Smooth muscle cell of the coronary artery (primary cell): ENCODE data around the gene INPP5K. TPM values are rescaled to one million over a fixed set of nuclear protein-coding genes. Genes with fewer than 3 reads are reported as not detected.

Experiments
- total RNA-seq: library from RNA; depleted of rRNA; stranded (reverse); fragments of >200 nt; gene quantifications from 2 replicates; pipeline ENCODE4 v1.2.3, GENCODE V29; 2014; ENCODE audit warnings: low replicate concordance

Gene INPP5K
- total RNA-seq = 29.7 and 31.1 TPM in 2 replicates

DNA sequence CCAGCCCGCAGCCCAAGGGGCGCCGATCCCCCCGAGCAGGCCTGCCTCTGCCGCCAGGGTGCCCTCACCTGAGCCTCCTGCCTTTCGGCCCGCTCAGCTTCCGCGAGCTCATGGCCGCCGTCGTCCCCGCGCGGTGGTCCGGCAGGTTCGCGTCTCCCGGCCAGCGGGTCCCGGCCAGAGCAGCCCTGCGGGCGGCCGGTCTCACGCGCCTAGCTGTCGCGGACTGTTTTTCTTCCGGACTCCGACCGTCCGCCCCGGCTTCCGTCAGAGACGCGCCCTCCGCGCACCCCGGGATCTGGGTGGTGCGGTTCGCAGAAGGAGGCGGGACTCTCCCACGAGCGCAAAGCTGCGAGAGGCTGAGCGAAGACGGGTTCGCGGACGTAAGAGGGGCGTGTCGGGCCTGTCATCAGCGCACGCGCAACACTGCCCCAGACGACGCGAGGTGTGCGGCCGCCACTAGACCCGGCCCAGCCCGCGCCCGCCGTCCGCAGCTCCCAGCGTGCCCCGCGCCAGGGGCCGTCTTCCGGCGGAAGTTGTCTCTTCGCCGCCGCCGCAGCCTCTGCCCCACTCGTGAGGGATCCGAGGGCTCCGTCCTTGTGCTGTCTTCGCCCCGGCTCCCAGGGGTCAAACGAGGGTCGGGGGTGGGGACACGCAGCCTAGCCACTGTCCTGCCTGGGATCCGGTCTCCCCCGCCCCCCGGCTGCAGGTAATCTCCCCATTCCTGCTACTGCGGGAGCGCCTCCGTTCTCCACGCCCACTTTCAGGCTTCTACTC, at the start of gene INPP5K:
TSS of gene INPP5K (minus strand) at position 225 of the 774 bp plus-strand sequence. CDS start at position 112, 113 bp downstream.

GRCh38 chr17:1492249-1493206, 23.9 kb downstream of the INPP5K start, which contains the start of gene MYO1C:
MYO1C (minus strand) TSS chr17:1492686; CDS start chr17:1492487, 199 bp downstream.

DNA sequence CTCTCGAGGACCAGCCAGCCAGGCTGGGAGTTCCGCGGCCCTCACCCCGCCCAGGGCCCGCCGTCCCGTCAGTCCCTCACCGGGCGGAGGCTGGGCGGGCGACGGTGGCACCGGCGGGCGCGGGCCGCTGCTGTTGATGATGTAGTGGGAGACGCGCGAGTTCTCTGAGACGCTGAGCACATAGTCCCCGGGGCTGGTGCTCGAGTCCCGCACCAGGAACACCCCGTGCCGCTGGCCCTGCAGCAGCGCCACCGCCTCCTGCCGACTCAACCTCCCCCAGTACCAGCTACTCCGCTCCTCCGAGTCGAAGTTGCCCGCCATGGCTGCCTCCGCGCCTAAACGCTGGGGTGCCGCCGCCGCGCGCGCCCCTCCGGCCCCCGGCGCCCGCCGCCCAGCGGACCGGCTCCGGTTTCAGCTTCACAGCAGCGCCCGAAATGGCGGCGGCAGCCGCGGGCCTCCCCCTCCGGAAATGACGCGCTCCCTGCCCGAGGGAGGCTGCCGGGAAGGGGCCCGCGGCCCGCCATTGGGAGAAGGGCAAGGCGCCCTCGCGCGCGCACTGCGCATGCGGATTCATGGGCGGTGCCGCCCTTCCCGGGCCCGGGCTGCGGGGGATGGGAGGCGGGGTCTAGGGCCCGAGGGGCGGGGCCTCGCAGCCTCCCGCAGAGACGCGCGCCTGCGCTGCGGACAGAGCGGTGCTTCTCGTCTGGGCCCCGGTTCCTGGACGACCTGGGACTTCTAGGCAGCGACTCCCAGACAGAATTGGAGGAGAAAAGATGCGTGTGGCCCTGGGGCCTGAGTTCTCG, 60.4 kb downstream of the INPP5K start, which contains the start of gene CRK:
TSS of gene CRK (minus strand) at position 436 of the 803 bp plus-strand sequence. CDS start at position 321, 115 bp downstream.

Other genes with a start within 250 kb of the INPP5K start
- gene BHLHA9, start 246.2 kb downstream of the INPP5K start, total RNA-seq = not detected in 2 replicates
- gene TRARG1, start 236.9 kb downstream of the INPP5K start, total RNA-seq = not detected in 2 replicates
- 318 and 384 TPM in 2 replicates for gene YWHAE, start 116.4 kb downstream of the INPP5K start, total RNA-seq
- gene CRK, start 60.4 kb downstream of the INPP5K start, total RNA-seq = 87.8 and 98.9 TPM in 2 replicates
- gene MYO1C, start 23.9 kb downstream of the INPP5K start, total RNA-seq = 170 and 286 TPM in 2 replicates
- 14.6 and 23.2 TPM in 2 replicates for gene PITPNA, start 46.2 kb upstream of the INPP5K start, total RNA-seq
- gene SLC43A2, start 112.2 kb upstream of the INPP5K start, total RNA-seq = 7.8 and 16.5 TPM in 2 replicates
- 0.23 and 0.94 TPM in 2 replicates for gene SCARF1, start 129.1 kb upstream of the INPP5K start, total RNA-seq
- gene RILP, start 133.3 kb upstream of the INPP5K start, total RNA-seq = 6.2 and 6.8 TPM in 2 replicates
- 69.7 and 82.7 TPM in 2 replicates for gene PRPF8, start 168.3 kb upstream of the INPP5K start, total RNA-seq
- 1.8 and 4.3 TPM in 2 replicates for gene TLCD2, start 193.8 kb upstream of the INPP5K start, total RNA-seq
- gene WDR81, start 208.1 kb upstream of the INPP5K start, total RNA-seq = 13.6 and 47.5 TPM in 2 replicates
- gene SERPINF2, start 226.3 kb upstream of the INPP5K start, total RNA-seq = not detected in 2 replicates
- 25.3 and 562 TPM in 2 replicates for gene SERPINF1, start 245.4 kb upstream of the INPP5K start, total RNA-seq